Measurements from ENCODE around the gene RPS8.

Gene RPS8

GRCh38 chr1:44821240-44821715, 45.9 kb downstream of the RPS8 start:
- ChIA-PET POLR2A (interaction anchor here (0.6 to 6.1 kb wide), 9 partner anchors 10 to 482 kb away, joined by 3 to 84 read pairs (median 9); partner anchors contain the start of genes BTBD19, DYNLT4, PLK3 and PTCH2), CTCF (interaction anchor here (0.5 to 3.2 kb wide), 7 partner anchors 12 to 478 kb away, joined by 3 to 13 read pairs (median 4); partner anchors contain the start of genes HECTD3 and UROD)
- Histone ChIP-seq H3K9me3 (ENCODE audit: control insufficient read depth, insufficient read depth, low read depth, low read length) (no peaks in the 10 kb centered on the region), H3K4me1 (ENCODE audit: control insufficient read depth, insufficient read depth, low read length) (no peaks in the 10 kb centered on the region), H3K4me3 (ENCODE audit: low read depth, low read length) (no peak overlapping the region), H3K27ac (ENCODE audit: extremely low read depth, low read depth, low read length) (no peak overlapping the region), H3K36me3 (ENCODE audit: control insufficient read depth in 2 of 2, insufficient read depth in 1 of 2, low read length in 2 of 2) (peaks cover 0 to 3% of the 10 kb centered on the region in 2 experiments; a peak in 1 of 3 replicates)
- no peak for TF ChIP-seq ZNF18 (tag by site-specific recombination; IDR thresholded peaks at IDR 0.05)
- no peak for TF ChIP-seq ZNF394 (tag by site-specific recombination; IDR thresholded peaks at IDR 0.05; ENCODE audit: borderline replicate concordance)
- TF ChIP-seq ZNF398 (tag by site-specific recombination; IDR thresholded peaks at IDR 0.05) = no peak
- TF ChIP-seq ZBTB8A (tag by site-specific recombination; IDR thresholded peaks at IDR 0.05) = no peak
- no peak for TF ChIP-seq ZNF157 (tag by site-specific recombination; IDR thresholded peaks at IDR 0.05)
- TF ChIP-seq ZNF510 (tag by site-specific recombination; IDR thresholded peaks at IDR 0.05; ENCODE audit: insufficient replicate concordance) = no peak
- no peak for TF ChIP-seq ZNF239 (tag by site-specific recombination; IDR thresholded peaks at IDR 0.05)
- TF ChIP-seq ZNF19 (tag by site-specific recombination; IDR thresholded peaks at IDR 0.05; ENCODE audit: low read depth) = no peak
- no peak for TF ChIP-seq ZNF121 (tag by site-specific recombination; IDR thresholded peaks at IDR 0.05)
- TF ChIP-seq ZNF280C (tag by site-specific recombination; IDR thresholded peaks at IDR 0.05) = no peak
- no peak for TF ChIP-seq ZNF138 (tag by site-specific recombination; IDR thresholded peaks at IDR 0.05; ENCODE audit: borderline replicate concordance)
- TF ChIP-seq ZNF654 (tag by site-specific recombination; IDR thresholded peaks at IDR 0.05; ENCODE audit: low read depth) = no peak
- TF ChIP-seq ZSCAN5A (tag by site-specific recombination; IDR thresholded peaks at IDR 0.05) = no peak
- TF ChIP-seq ZNF623 (tag by site-specific recombination; IDR thresholded peaks at IDR 0.05) = no peak
- no peak for TF ChIP-seq ZNF488 (tag by site-specific recombination; IDR thresholded peaks at IDR 0.05)
- no peak for TF ChIP-seq ZNF221 (tag by site-specific recombination; IDR thresholded peaks at IDR 0.05; ENCODE audit: borderline replicate concordance)
- TF ChIP-seq ZNF677 (tag by site-specific recombination; IDR thresholded peaks at IDR 0.05) = no peak
- TF ChIP-seq ZBTB26 (tag by site-specific recombination; optimal IDR thresholded peaks at IDR 0.05) = no peak
- TF ChIP-seq BCL6B (tag by site-specific recombination; IDR thresholded peaks at IDR 0.05) = no peak

All from HEK293 (cell line).